Measurements from ENCODE around the gene CHRDL2. TPM values are rescaled to one million over a fixed set of nuclear protein-coding genes. Genes with fewer than 3 reads are reported as not detected.
A peak's percentile ranks its signal among the peaks of the same experiment; 100 is the strongest.

The CHRDL2 gene
- total and polyA plus RNA-seq, 3 donors from 2014 or later, result 3.5 to 12.0 (median 5.3) TPM

GRCh38 chr11:74749127-74749964 lies 18.1 kb upstream of the CHRDL2 start:
- intact Hi-C loops (cut with DNase I; ENCODE audit: low total_unique reads), result no loop called here
- Histone ChIP-seq H3K36me3 (ENCODE audit: low read depth, missing control alignments) (no peaks in the 10 kb centered on the region), H3K9me3 (no peaks in the 10 kb centered on the region), H3K4me1 (peaks cover 6% of the 10 kb centered on the region), H3K27me3 (no peaks in the 10 kb centered on the region), H3K27ac (peak overlapping the region; percentile 94 to 99), H3K4me3 (peak overlapping the region; percentile 74 to 93)
- DNase-seq, result peak; percentile 54
- TF ChIP-seq POLR2A (IDR thresholded peaks at IDR 0.05) (no peak), CTCF (IDR thresholded peaks at IDR 0.05) (no peak)
- 1% methylated on average over 11 to 34 of the region's 63 CpGs for WGBS, 2 donors

- Histone ChIP-seq H3K27ac (peak within 1 kb of the TSS; percentile 94 to 99), H3K9me3 (no peaks in the 10 kb centered on the region), H3K4me1 (peaks cover 6% of the 10 kb centered on the region), H3K36me3 (ENCODE audit: low read depth, missing control alignments) (no peaks in the 10 kb centered on the region), H3K27me3 (no peaks in the 10 kb centered on the region), H3K4me3 (peak within 1 kb of the TSS; percentile 74 to 93)
- TF ChIP-seq POLR2A (IDR thresholded peaks at IDR 0.05) (no peak), CTCF (IDR thresholded peaks at IDR 0.05) (no peak)
- 1% methylated on average over 17 to 41 of the region's 47 CpGs for WGBS, 2 donors
- intact Hi-C loops (cut with DNase I; ENCODE audit: low total_unique reads), result no loop called here
- peak; percentile 99 for DNase-seq
Measured at GRCh38 chr11:74748211-74749126, 17.2 kb upstream of the CHRDL2 start, which contains the start of gene RNF169. Gene RNF169, plus strand, starts transcription at chr11:74748849. Its CDS starts 32 bp downstream, at chr11:74748881.

- 97 to 98% methylated on average over 3 of the region's 3 CpGs for WGBS, 2 donors
- Histone ChIP-seq H3K9me3 (no peaks in the 10 kb centered on the region), H3K36me3 (ENCODE audit: low read depth, missing control alignments) (no peaks in the 10 kb centered on the region), H3K4me1 (peaks cover 6% of the 10 kb centered on the region), H3K27me3 (no peaks in the 10 kb centered on the region), H3K4me3 (no peak overlapping the region), H3K27ac (no peak overlapping the region)
- intact Hi-C loops (cut with DNase I; ENCODE audit: low total_unique reads), result no loop called here
- no peak for DNase-seq
- TF ChIP-seq CTCF (IDR thresholded peaks at IDR 0.05) (no peak), POLR2A (IDR thresholded peaks at IDR 0.05) (no peak)
Measured at GRCh38 chr11:74746868-74747267, 15.6 kb upstream of the CHRDL2 start.

GRCh38 chr11:74744277-74744676 lies 13.1 kb upstream of the CHRDL2 start:
- Histone ChIP-seq H3K4me1 (peaks cover 6% of the 10 kb centered on the region), H3K27ac (no peak overlapping the region), H3K9me3 (no peaks in the 10 kb centered on the region), H3K36me3 (ENCODE audit: low read depth, missing control alignments) (no peaks in the 10 kb centered on the region), H3K4me3 (no peak overlapping the region), H3K27me3 (no peaks in the 10 kb centered on the region)
- TF ChIP-seq POLR2A (IDR thresholded peaks at IDR 0.05) (no peak), CTCF (IDR thresholded peaks at IDR 0.05) (no peak)
- intact Hi-C loops (cut with DNase I; ENCODE audit: low total_unique reads), result no loop called here
- WGBS, 2 donors, result 63 to 67% methylated on average over 4 of the region's 4 CpGs
- no peak for DNase-seq

All from testis (tissue), 3 donors.